Right renal cortex interstitium (tissue), 3 donors: ENCODE data around the gene TRIP13. TPM values are rescaled to one million over a fixed set of nuclear protein-coding genes. Genes with fewer than 3 reads are reported as not detected.

Experiments
- DNase-seq, 3 donors: peaks; one replicate each; pipeline ENCODE4 v3.0.0-alpha.2; 2013; ENCODE audit warnings: low read depth in 3 of 3, low spot score in 2 of 3
- polyA plus RNA-seq, 3 donors: library from polyadenylated mRNA; unstranded; fragments of 120-200 nt; gene quantifications; one replicate each; pipeline ENCODE4 v1.2.1, GENCODE V29; 2013; ENCODE audit not compliant: insufficient read length in 3 of 3

Gene TRIP13
- polyA plus RNA-seq, 3 donors, result 13.9 to 16.3 (median 16.3) TPM

DNA sequence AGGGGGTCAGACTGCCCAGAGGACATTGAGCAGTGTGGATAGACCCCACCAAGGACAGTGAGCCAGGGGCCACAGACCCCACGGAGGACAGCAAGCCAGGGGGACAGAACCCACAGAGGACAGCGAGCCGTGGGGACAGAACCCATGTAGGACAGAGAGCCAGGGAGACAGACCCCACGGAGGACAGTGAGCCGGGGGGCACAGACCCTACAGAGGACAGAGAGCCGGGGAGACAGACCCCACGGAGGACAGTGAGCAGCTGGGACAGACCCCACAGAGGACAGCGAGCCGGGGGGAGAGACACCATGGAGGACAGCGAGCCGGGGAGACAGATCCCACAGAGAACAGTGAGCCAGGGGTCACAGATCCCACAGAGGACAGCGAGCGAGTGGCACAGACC lies 38.5 kb upstream of the TRIP13 start:
- DNase-seq, result no peak

DNA sequence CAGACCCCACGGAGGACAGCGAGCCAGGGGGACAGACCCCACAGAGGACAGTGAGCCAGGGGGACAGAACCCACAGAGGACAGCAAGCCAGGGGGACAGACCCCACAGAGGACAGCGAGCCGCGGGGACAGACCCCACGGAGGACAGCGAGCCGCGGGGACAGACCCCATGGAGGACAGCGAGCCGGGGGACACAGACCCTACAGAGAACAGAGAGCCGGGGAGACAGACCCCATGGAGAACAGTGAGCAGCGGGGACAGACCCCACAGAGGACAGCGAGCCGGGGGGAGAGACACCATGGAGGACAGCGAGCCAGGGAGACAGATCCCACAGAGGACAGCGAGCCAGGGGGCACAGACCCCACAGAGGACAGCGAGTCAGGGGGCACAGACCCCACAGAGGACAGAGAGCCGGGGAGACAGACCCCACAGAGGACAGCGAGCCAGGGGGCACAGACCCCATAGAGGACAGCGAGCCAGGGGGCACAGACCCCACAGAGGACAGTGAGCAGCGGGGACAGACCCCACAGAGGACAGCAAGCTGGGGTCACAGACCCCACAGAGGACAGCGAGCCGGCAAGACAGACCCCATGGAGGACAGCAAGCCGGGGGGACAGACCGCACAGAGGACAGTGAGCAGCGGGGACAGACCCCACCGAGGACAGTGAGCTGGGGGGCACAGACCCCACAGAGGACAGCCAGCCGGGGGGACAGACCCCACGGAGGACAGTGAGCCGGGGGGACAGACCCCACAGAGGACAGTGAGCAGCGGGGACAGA lies 37.5 kb upstream of the TRIP13 start:
- DNase-seq, result no peak

DNA sequence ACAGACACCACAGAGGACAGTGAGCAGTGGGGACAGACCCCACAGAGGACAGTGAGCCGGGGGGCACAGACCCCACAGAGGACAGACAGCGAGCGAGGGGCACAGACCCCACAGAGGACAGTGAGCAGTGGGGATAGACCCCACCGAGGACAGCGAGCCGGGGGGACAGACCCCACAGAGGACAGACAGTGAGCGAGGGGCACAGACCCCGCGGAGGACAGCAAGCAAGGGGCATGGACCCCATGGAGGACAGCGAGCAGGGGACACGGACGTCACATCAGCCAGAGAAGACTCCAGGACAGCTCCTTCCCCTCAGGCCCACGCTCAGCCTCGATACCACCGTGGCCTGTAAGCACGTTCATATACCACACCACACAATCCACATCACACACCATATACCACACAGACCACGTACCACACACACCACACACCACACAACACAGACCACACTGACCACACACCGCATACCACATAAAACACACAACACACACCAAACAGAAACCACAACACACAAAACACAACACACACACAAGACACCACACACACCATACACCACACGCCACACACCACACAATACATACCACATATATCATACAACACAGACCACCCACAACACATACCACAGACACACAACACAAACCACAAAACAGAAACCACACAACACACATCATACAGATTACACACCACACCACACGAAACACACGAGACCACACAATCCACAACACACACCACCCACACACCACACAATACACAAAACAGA lies 36.7 kb upstream of the TRIP13 start:
- DNase-seq, result no peak

DNA sequence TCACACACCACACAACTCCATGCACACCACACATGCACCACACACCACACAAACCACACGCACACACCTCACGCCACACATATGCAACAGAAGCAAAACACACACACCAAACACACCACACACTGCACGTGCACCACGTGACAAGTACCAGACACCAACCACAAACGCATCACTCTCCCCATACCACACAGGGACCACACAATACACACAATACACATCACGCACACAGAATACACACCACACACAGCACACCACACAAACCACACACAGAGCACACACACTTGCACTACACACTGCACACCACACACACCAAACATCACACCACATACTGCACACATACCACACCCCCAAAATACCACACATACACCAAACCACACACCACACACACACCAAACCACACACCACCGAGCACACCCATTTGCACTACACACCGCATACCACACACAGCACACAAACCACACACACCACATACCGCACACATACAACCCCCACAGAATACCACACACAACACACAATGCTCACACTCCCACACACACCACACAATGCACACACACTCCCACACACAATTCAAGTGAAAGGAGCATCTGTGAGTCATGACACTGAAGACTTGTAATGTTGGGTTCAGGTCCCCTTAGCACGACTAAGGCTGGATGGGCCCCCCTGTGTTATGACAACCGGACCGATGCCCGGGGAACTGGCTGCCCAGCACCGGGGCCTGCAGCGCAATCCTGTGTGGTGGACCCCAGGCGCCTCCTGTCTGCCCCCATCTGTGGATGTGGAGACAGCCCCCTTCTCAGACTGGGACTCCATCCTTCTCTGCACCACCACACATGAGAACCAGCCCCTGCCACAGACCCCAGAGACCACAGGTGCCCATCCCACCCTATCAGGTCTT lies 35.9 kb upstream of the TRIP13 start:
- no peak for DNase-seq

DNA sequence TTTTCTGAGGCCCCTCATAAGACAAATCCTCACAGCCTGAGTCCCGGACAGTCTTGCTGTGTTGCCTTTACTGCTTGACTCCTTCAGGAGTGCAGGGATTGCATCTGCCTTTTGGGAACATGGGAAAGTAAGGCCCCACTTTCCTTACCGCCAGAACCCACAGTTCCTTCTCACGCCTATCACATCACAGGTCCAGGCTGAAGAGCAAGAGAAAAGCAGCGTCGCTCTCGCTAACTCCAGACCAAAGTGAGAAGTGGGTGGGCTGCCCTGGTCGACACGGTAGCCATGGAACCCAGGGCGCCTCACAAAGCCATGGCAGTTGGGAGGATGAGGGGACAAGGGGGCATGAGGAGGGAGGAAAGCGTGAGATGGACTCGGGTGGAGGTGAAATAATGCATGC lies 34.0 kb upstream of the TRIP13 start:
- no peak for DNase-seq

DNA sequence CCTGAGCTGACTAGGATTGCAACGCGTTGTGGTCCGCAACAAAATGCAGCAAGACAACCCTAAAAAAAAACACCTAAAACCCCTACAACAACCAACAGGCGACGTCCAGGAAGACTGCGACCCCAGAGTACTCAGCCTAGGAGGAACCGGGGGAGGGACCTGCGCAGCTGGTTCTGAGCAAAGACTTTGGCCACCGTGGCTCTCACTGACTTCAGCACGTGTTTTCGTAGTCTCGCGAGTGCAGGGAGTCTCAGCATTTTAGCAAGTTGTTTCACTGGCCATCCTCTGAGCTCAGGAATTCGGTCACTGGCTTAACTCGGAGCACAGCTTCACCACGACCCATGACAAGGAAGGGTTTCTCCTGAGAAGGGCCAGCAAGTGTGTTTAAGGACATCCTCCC lies 33.3 kb upstream of the TRIP13 start:
- no peak for DNase-seq

DNA sequence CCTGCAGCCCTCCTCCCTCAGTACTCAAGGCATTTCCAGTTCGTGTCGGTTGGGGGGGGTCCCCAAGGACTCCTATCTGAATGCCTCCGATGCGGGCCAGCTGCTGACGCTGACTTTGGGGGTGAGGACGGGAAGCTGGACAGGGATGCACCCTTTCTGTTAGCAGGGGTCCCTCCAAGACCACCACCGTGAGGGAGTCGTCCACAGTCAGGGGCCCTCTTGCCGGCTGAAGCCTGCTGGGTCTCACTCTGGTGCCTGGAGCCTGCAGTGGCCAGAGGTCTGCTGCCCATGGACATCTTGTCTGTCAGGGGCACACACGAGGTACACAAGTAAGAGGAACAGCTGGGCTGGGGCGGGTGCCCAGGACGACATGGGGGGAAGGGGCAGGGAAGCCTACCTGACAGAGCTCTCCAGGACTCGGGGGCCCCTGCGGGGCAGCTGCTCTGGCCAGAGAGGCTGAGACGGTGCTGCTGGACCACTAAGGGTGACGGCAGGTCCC lies 32.8 kb upstream of the TRIP13 start:
- no peak for DNase-seq

DNA sequence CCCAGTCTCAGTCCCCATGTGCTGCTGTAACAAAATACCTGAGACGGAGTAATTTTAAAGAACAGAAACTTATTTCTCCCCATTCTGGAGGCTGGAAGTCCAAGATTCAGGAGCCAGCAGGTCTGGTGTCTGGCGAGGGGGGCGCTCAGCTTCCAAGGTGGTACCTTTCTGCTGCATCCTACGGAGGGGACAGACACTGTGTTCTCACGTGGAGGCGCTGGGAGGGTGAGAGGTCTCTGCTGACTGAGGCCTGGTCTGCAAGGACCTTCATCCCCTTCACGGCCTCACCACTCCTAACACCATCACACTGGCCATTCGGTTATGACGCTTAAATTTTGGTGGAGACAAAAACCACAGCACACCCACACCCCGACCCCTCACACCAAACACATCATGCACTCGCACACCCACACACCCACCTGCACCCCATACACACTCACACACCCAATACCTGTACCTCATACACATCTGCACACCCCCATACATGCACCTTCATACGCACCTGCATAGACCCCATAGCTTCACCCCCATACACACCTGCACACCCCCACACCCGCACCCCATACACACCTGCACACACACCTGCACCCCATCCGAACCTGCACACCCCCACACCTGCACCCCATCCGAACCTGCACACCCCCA lies 32.1 kb upstream of the TRIP13 start:
- no peak for DNase-seq

DNA sequence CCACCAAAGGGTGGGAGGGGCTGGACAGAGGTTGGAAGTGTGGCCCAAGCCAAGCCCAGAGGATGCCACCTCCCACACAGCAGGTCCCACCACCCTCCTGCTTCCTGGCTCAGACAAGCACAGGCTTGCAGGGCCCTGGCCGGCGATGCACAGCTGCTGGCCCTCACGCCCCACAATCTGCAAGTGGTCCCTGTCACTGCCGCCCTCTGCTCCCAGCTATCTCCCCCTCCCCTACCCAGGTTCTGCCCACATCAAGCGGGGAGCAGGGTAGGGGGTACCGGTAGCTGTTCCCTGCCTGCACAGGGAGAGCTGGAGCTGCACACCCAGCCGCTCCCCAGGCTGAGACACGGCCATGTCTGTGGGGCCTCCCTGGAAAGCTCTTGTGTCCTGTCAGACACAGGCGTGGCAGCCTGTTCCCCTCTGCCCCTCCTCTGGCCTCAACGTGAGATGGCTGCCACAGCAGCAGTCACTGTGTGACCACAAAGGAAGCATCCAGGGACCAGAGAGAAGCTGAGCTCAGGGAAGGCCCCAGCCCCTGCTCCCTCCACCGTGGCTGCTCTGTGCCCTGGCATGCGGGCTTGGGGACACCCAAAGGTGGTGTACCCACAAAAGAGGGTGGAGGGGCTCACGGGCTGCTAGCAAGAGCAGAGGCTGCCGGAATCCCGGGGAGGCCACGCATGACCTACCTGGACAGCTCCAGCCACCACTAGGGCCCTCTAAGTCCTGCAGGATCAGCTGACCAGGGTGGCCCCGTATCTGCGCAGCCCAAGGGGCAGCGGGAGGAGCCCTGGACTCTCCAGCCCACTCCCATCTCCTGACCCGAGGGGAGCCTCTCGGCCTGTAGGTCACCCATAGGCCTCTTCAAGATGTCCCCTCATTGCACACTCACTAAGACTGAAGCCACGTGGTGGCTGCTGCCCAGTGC lies 31.0 kb upstream of the TRIP13 start:
- no peak for DNase-seq

DNA sequence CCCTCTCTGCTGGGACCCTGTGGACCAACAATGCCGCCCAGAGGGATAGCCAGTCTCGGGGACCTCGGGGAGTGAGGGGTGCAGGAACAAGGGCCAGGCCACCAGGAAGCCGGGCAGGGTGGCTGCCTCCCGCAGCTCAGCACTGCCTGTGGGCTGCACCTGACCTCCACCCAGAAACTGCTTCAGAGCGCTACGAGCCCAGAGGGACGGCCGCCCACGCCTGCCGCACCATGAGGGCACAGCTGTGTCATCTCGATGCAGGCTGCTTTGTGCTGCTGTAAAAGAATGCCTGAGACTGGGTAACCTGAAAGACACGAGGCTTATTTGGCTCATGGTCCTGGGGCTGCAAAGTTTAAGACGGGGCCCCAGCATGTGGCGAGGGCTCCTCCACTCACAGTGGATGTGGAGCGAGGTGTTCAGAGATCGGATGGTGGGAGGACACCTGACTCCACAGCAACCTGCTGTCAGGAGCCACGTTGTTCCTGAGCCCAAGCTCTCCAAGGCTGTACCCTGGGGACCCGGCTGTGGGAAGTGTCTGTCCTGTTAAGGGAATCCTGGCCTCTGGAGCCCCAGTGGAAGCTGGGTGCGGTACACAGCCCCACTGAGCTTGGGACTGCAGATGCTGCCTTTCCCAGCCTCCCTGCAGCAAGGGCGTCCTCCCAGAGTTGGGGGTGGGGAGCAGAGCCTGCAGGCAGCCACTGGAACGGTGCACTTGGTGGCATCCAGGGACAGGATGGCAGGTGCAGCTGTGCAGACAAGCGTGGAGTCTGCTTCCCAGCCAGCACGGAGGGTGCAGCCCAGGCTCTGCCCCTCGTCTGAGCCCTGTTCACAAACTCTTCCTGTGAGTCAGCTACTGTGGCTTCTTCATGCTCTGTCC lies 30.1 kb upstream of the TRIP13 start:
- no peak for DNase-seq

DNA sequence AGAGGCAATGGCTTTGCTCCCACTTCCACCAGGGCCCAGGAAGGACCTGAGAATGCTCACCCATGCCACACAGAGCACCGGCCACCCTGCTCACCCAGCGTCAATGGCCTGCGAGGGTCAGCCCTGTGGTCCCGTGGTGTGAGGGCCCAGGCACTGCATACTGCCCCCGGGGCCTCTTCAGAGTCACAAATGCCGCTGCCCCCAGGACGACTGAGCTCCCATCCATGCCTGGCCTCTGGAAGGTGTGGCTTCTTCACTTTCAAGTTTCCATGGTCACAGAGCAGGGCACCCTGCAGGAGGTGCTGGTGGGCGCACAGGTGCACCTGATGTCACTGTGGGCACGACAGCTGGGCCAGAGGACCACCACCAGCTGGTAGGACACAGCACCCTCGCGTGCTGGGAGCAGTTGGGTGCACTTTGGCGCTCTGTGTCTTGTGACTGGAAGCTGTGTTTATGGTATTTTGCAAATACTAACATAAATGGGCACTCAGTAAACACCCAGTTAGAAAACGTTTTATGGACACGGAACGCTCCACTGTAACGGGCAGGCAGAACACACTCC lies 29.4 kb upstream of the TRIP13 start:
- no peak for DNase-seq

DNA sequence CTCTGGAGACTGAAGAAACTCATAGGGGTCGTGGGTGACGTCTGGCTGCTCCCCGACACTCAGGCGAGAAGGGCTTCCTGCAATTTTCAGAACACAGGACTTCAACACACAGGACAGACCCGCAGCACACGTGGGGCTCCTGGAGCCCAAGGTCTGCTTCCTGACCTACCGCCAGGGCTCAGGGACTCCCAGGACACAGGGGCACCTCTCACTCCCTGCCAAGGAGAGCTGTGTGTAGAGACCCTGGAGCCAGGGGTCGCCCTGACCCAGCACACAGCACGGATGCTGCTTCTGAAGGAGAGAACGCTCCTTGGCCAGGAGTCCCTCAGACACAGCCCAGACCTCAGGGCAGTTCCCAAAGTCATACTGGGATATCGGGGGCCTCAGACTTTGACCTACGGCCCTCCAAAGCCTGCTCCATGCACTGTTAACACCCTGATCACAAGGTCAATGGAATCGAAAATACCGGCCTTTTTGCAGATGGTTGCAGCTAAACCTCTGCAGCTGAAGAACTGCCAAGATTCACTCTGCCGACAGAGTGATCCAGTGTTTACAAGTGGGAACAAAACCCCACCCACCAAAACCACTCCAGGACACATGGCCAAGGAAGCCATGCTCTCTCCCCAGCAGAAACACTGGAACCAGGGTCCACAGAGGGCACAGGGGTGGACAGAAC lies 28.1 kb upstream of the TRIP13 start:
- DNase-seq, result no peak

DNA sequence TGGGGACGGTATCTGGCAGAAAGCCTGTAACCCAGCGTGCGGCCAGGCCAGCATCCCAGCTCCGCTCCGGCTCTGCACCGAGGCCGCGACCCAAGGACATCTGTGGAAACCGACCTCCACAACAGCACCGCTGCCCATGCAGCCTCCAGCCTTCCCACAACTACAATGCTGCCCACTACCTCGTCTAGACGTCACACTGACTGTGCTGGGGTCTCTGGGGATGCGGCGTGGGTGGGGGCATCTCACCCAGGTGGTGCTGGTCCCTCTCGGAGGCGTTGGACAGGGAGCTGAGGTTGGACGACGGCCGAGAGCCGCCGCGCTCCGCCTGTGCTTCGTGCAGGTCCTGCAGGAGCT lies 27.5 kb upstream of the TRIP13 start:
- DNase-seq, result no peak

DNA sequence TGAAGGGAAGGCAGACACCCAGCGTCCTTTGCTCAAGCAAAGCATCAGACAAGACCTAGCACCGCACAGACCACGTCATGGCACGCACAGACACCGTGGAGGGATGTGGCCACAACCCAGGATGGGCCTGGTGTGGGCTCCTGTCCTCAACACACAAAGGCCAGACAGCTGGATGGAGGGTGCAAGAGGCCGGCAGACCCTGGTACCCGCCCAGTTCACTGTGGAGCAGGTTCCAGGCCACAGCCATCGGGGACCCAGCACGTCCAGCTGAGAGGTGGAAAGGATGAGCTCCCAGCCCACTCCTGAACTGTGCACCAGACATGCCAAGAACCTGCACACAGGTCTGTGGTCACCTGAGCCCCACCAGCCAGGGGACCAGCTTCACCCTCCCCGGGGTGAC lies 26.9 kb upstream of the TRIP13 start:
- DNase-seq, result no peak

DNA sequence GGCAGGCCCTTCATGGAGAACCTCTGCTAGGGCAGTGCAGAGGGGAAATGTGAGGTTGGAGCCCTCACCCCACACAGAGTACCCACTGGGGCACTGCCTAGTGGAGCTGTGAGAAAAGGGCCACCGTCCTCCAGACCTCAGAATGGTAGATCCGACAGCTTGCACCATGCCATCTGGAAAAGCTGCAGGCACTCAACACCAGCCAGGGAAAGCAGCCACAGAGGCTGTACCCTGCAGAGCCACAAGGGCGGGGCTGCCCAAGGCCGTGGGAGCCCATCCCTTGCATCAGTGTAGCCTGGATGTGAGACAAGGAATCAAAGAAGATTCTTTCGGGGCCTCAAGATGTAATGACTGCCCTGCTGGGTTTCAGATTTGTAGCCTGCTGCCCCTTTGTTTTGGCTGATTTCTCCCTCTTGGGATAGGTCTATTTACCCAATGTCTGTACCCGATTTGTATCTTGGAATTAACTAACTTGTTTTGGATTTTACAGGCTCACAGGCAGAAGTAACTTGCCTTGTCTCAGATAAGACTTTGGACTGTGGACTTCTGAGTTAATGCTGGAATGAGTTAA lies 25.3 kb upstream of the TRIP13 start:
- DNase-seq, result no peak

DNA sequence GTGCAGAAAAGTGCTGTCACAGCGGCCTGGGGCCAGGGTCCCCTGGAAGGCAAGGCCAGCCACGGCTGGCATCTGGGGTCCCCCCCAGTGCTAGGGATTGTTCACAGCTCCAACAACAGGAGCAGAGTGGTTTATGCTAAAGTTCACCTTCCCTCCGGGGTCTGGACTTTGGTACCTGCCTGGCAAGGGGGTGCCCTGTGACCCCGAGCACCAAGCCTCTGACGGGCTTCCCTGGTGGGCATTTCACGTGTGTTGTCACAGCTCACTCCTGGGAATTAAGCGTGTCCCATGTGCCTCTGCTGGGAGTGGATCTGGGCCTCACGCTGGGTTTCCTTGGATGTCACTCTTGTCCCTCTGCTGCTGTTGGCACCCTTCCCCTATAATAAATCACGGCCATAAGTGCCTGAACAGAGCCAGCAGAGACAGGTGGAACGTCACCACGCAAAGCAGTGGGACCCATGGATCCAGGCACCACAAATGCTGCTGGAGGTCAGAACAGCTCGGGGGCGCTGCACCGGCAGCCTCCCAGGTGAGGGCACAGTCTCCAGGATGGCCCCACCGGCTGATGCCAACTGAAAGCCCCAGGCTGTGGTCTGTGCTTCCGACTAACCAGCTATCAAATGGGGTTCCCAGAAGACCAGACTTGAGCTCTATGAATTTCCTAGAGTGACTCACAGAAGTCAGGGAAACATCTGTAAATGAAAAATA lies 24.1 kb upstream of the TRIP13 start:
- no peak for DNase-seq

DNA sequence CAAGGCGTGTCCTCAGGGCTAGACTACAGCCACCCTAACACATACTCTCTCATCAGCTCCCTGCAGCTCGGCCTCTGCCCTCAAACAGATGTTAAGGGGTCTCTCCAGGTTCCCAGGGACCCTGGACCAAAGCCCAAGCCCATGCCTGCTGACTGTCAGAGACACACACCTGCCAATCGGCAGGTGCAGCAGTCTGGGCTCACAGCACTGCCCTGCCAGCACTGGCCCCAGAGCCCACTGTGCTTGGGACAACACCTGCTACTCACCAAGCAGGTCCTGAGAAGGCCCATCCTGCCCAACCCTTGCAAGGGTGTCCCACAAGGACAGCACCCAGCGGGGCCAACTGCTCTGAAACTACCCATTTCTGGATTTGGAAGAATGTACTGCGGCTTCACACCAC lies 21.7 kb upstream of the TRIP13 start:
- DNase-seq, result no peak
